ENCODE results near the gene KRTAP27-1.

KRTAP27-1 gene

GRCh38 chr21:30345014-30345413 lies 7.5 kb upstream of the KRTAP27-1 start:
- H2BK15ac ChIP-seq (ENCODE audit: low read depth, poor library complexity, severe bottlenecking) = no peak overlapping the region
- H3K18ac ChIP-seq (ENCODE audit: low read depth in 1 of 2, low read length in 2 of 2) = no peak overlapping the region
- H4K8ac ChIP-seq (ENCODE audit: low read length) = no peak overlapping the region
- H3K23ac ChIP-seq (ENCODE audit: low read length in 2 of 2) = no peak overlapping the region
- no peak overlapping the region for H3K14ac ChIP-seq (ENCODE audit: low read length in 2 of 2)
- no peak for DNase-seq
- no peaks in the 10 kb centered on the region for H3K9me3 ChIP-seq (ENCODE audit: control insufficient read depth, low read length)
- no peaks in the 10 kb centered on the region for H3K79me1 ChIP-seq (replicated peaks; ENCODE audit: low read length, poor library complexity, severe bottlenecking)
- no peaks in the 10 kb centered on the region for H3K4me1 ChIP-seq (ENCODE audit: control insufficient read depth, insufficient read depth, low read depth, low read length)
- no peak overlapping the region for H3K9ac ChIP-seq (ENCODE audit: low read length)
- no peak overlapping the region for H3K4me2 ChIP-seq (ENCODE audit: low read length, poor library complexity, severe bottlenecking)
- no peak overlapping the region for H3K4ac ChIP-seq (ENCODE audit: low read depth in 1 of 2, low read length in 2 of 2)
- H2AK5ac ChIP-seq (ENCODE audit: low read length, severe bottlenecking) = no peak overlapping the region
- WGBS = 43% methylated on average over 1 of the region's 2 CpGs
- no peak overlapping the region for H2AFZ ChIP-seq (ENCODE audit: low read depth, low read length)
- H2BK5ac ChIP-seq (ENCODE audit: low read depth, low read length, poor library complexity, severe bottlenecking) = no peak overlapping the region
- H3K36me3 ChIP-seq (ENCODE audit: control insufficient read depth in 1 of 2, insufficient read depth in 2 of 2, low read depth in 1 of 2, low read length in 2 of 2) = no peaks in the 10 kb centered on the region
- H4K91ac ChIP-seq (ENCODE audit: low read length) = no peak overlapping the region
- H3K27ac ChIP-seq (ENCODE audit: low read length, poor library complexity, severe bottlenecking) = no peak overlapping the region
- H3K4me3 ChIP-seq (ENCODE audit: insufficient read depth in 1 of 2, low read depth in 1 of 2, low read length in 2 of 2) = no peak overlapping the region
- H3K27me3 ChIP-seq (ENCODE audit: control insufficient read depth in 1 of 2, insufficient read depth in 1 of 2, low read length in 2 of 2) = no peaks in the 10 kb centered on the region
- H2BK120ac ChIP-seq (ENCODE audit: low read depth, low read length) = no peak overlapping the region
- no peak overlapping the region for H2BK12ac ChIP-seq (ENCODE audit: low read length in 2 of 2)

GRCh38 chr21:30340714-30341573 lies 3.5 kb upstream of the KRTAP27-1 start:
- H2BK120ac ChIP-seq (ENCODE audit: low read depth, low read length) = no peak overlapping the region
- H3K9ac ChIP-seq (ENCODE audit: low read length) = no peak overlapping the region
- H3K18ac ChIP-seq (ENCODE audit: low read depth in 1 of 2, low read length in 2 of 2) = no peak overlapping the region
- no peaks in the 10 kb centered on the region for H3K36me3 ChIP-seq (ENCODE audit: control insufficient read depth in 1 of 2, insufficient read depth in 2 of 2, low read depth in 1 of 2, low read length in 2 of 2)
- H4K8ac ChIP-seq (ENCODE audit: low read length) = no peak overlapping the region
- H3K14ac ChIP-seq (ENCODE audit: low read length in 2 of 2) = no peak overlapping the region
- no peaks in the 10 kb centered on the region for H3K27me3 ChIP-seq (ENCODE audit: control insufficient read depth in 1 of 2, insufficient read depth in 1 of 2, low read length in 2 of 2)
- no peak overlapping the region for H2BK15ac ChIP-seq (ENCODE audit: low read depth, poor library complexity, severe bottlenecking)
- no peak overlapping the region for H3K23ac ChIP-seq (ENCODE audit: low read length in 2 of 2)
- H2BK5ac ChIP-seq (ENCODE audit: low read depth, low read length, poor library complexity, severe bottlenecking) = no peak overlapping the region
- no peaks in the 10 kb centered on the region for H3K79me1 ChIP-seq (replicated peaks; ENCODE audit: low read length, poor library complexity, severe bottlenecking)
- no peak overlapping the region for H3K4me2 ChIP-seq (ENCODE audit: low read length, poor library complexity, severe bottlenecking)
- no peak overlapping the region for H3K4me3 ChIP-seq (ENCODE audit: insufficient read depth in 1 of 2, low read depth in 1 of 2, low read length in 2 of 2)
- H3K9me3 ChIP-seq (ENCODE audit: control insufficient read depth, low read length) = no peaks in the 10 kb centered on the region
- H3K4me1 ChIP-seq (ENCODE audit: control insufficient read depth, insufficient read depth, low read depth, low read length) = peaks cover 1% of the 10 kb centered on the region
- WGBS = 42% methylated on average over 1 of the region's 2 CpGs
- no peak overlapping the region for H2BK12ac ChIP-seq (ENCODE audit: low read length in 2 of 2)
- no peak overlapping the region for H4K91ac ChIP-seq (ENCODE audit: low read length)
- H2AK5ac ChIP-seq (ENCODE audit: low read length, severe bottlenecking) = no peak overlapping the region
- peak; percentile 13 for DNase-seq
- H3K27ac ChIP-seq (ENCODE audit: low read length, poor library complexity, severe bottlenecking) = no peak overlapping the region
- no peak overlapping the region for H2AFZ ChIP-seq (ENCODE audit: low read depth, low read length)
- H3K4ac ChIP-seq (ENCODE audit: low read depth in 1 of 2, low read length in 2 of 2) = no peak overlapping the region

- Histone ChIP-seq H3K4ac (ENCODE audit: low read depth in 1 of 2, low read length in 2 of 2) (no peak overlapping the region), H3K79me1 (replicated peaks; ENCODE audit: low read length, poor library complexity, severe bottlenecking) (no peaks in the 10 kb centered on the region), H2AK5ac (ENCODE audit: low read length, severe bottlenecking) (no peak overlapping the region), H3K14ac (ENCODE audit: low read length in 2 of 2) (no peak overlapping the region), H2BK15ac (ENCODE audit: low read depth, poor library complexity, severe bottlenecking) (no peak overlapping the region), H2BK120ac (ENCODE audit: low read depth, low read length) (no peak overlapping the region), H4K91ac (ENCODE audit: low read length) (no peak overlapping the region), H3K27ac (ENCODE audit: low read length, poor library complexity, severe bottlenecking) (no peak overlapping the region), H3K36me3 (ENCODE audit: control insufficient read depth in 1 of 2, insufficient read depth in 2 of 2, low read depth in 1 of 2, low read length in 2 of 2) (no peaks in the 10 kb centered on the region), H2BK5ac (ENCODE audit: low read depth, low read length, poor library complexity, severe bottlenecking) (no peak overlapping the region), H3K9ac (ENCODE audit: low read length) (no peak overlapping the region), H3K23ac (ENCODE audit: low read length in 2 of 2) (no peak overlapping the region), H3K27me3 (ENCODE audit: control insufficient read depth in 1 of 2, insufficient read depth in 1 of 2, low read length in 2 of 2) (no peaks in the 10 kb centered on the region), H3K4me3 (ENCODE audit: insufficient read depth in 1 of 2, low read depth in 1 of 2, low read length in 2 of 2) (no peak overlapping the region), H3K18ac (ENCODE audit: low read depth in 1 of 2, low read length in 2 of 2) (no peak overlapping the region), H2AFZ (ENCODE audit: low read depth, low read length) (no peak overlapping the region), H2BK12ac (ENCODE audit: low read length in 2 of 2) (no peak overlapping the region), H4K8ac (ENCODE audit: low read length) (no peak overlapping the region), H3K9me3 (ENCODE audit: control insufficient read depth, low read length) (no peaks in the 10 kb centered on the region), H3K4me1 (ENCODE audit: control insufficient read depth, insufficient read depth, low read depth, low read length) (peaks cover 1% of the 10 kb centered on the region), H3K4me2 (ENCODE audit: low read length, poor library complexity, severe bottlenecking) (no peak overlapping the region)
- DNase-seq = no peak
- 93% methylated on average over 4 of the region's 4 CpGs for WGBS
These were observed 1.2 kb upstream of the KRTAP27-1 start for GRCh38 chr21:30338717-30339116.

GRCh38 chr21:30337772-30338171 lies 278 bp upstream of the KRTAP27-1 start:
- no peak for DNase-seq
- no peak overlapping the region for H3K4ac ChIP-seq (ENCODE audit: low read depth in 1 of 2, low read length in 2 of 2)
- no peak overlapping the region for H3K9ac ChIP-seq (ENCODE audit: low read length)
- no peak overlapping the region for H2BK15ac ChIP-seq (ENCODE audit: low read depth, poor library complexity, severe bottlenecking)
- H3K27me3 ChIP-seq (ENCODE audit: control insufficient read depth in 1 of 2, insufficient read depth in 1 of 2, low read length in 2 of 2) = no peaks in the 10 kb centered on the region
- H2BK12ac ChIP-seq (ENCODE audit: low read length in 2 of 2) = no peak overlapping the region
- H3K14ac ChIP-seq (ENCODE audit: low read length in 2 of 2) = no peak overlapping the region
- H4K8ac ChIP-seq (ENCODE audit: low read length) = no peak overlapping the region
- H3K4me2 ChIP-seq (ENCODE audit: low read length, poor library complexity, severe bottlenecking) = no peak overlapping the region
- H3K4me3 ChIP-seq (ENCODE audit: insufficient read depth in 1 of 2, low read depth in 1 of 2, low read length in 2 of 2) = no peak overlapping the region
- H3K4me1 ChIP-seq (ENCODE audit: control insufficient read depth, insufficient read depth, low read depth, low read length) = peaks cover 1% of the 10 kb centered on the region
- H3K36me3 ChIP-seq (ENCODE audit: control insufficient read depth in 1 of 2, insufficient read depth in 2 of 2, low read depth in 1 of 2, low read length in 2 of 2) = no peaks in the 10 kb centered on the region
- no peak overlapping the region for H2AK5ac ChIP-seq (ENCODE audit: low read length, severe bottlenecking)
- H3K18ac ChIP-seq (ENCODE audit: low read depth in 1 of 2, low read length in 2 of 2) = no peak overlapping the region
- H2BK120ac ChIP-seq (ENCODE audit: low read depth, low read length) = no peak overlapping the region
- H3K27ac ChIP-seq (ENCODE audit: low read length, poor library complexity, severe bottlenecking) = no peak overlapping the region
- no peaks in the 10 kb centered on the region for H3K9me3 ChIP-seq (ENCODE audit: control insufficient read depth, low read length)
- H3K79me1 ChIP-seq (replicated peaks; ENCODE audit: low read length, poor library complexity, severe bottlenecking) = no peaks in the 10 kb centered on the region
- no peak overlapping the region for H2AFZ ChIP-seq (ENCODE audit: low read depth, low read length)
- H4K91ac ChIP-seq (ENCODE audit: low read length) = no peak overlapping the region
- H3K23ac ChIP-seq (ENCODE audit: low read length in 2 of 2) = no peak overlapping the region
- H2BK5ac ChIP-seq (ENCODE audit: low read depth, low read length, poor library complexity, severe bottlenecking) = no peak overlapping the region

Data from mesenchymal stem cell (in vitro differentiated cells and primary cell).